CD4-positive, CD25-positive, alpha-beta regulatory T cell (primary cell): ENCODE measurements around the gene GPR171. TPM values are rescaled to one million over a fixed set of nuclear protein-coding genes. Genes with fewer than 3 reads are reported as not detected.

Experiments
- ATAC-seq, 2 donors: fragments of 150-1000 bp; cut with Tn5 transposase; one replicate each; pipeline ENCODE4 v1.10.0; 2021; ENCODE audit warnings: low read depth in 2 of 2, moderate number of reproducible peaks in 2 of 2, moderate library complexity in 1 of 2
- DNase-seq, 3 donors: peaks; one replicate each; pipeline versions ENCODE4 v3.0.0 to v3.0.0-alpha.2; 2012 to 2022; ENCODE audit warnings: mixed read lengths in 1 of 3
- H3K27ac ChIP-seq: one replicate; pipeline ENCODE4 v1.7.0; 2013; ENCODE audit warnings: mild to moderate bottlenecking, low read length; ENCODE audit not compliant: insufficient read depth, poor library complexity, severe bottlenecking
- H3K27me3 ChIP-seq: one replicate; pipeline ENCODE4 v1.7.0; 2013; ENCODE audit warnings: low read length; ENCODE audit not compliant: control insufficient read depth, insufficient read depth
- H3K36me3 ChIP-seq: one replicate; pipeline ENCODE4 v1.7.0; 2013; ENCODE audit warnings: mild to moderate bottlenecking, low read length, moderate library complexity; ENCODE audit not compliant: control insufficient read depth, insufficient read depth
- H3K4me1 ChIP-seq: 2 replicates; pipeline ENCODE4 v1.7.0; 2013; ENCODE audit warnings: mild to moderate bottlenecking, low read length; ENCODE audit not compliant: insufficient read depth, control insufficient read depth, poor library complexity, severe bottlenecking
- H3K4me3 ChIP-seq: one replicate; pipeline ENCODE4 v1.7.0; 2013; ENCODE audit warnings: low read depth, mild to moderate bottlenecking, low read length, moderate library complexity
- H3K9me3 ChIP-seq, 2 experiments: 1 replicate in 1 of 2; 2 replicates in 1 of 2; pipeline ENCODE4 v1.7.0; 2013; ENCODE audit warnings: low read length in 2 of 2, mild to moderate bottlenecking in 1 of 2, moderate library complexity in 1 of 2; ENCODE audit not compliant: control insufficient read depth in 2 of 2
- H3K27ac Mint-ChIP-seq, 3 donors: one replicate each; pipeline ENCODE4 v1.8.0; 2020 to 2022; ENCODE audit warnings: mild to moderate bottlenecking in 3 of 3, mixed read lengths in 3 of 3, moderate library complexity in 2 of 3
- H3K27me3 Mint-ChIP-seq: one replicate; pipeline ENCODE4 v1.8.0; 2022; ENCODE audit warnings: mild to moderate bottlenecking, mixed read lengths
- H3K36me3 Mint-ChIP-seq: one replicate; pipeline ENCODE4 v1.8.0; 2020; ENCODE audit warnings: mixed read lengths
- H3K4me1 Mint-ChIP-seq, 4 donors: one replicate each; pipeline ENCODE4 v1.8.0; 2020 to 2022; ENCODE audit warnings: mixed read lengths in 4 of 4, mild to moderate bottlenecking in 1 of 4
- H3K4me3 Mint-ChIP-seq, 4 donors: one replicate each; pipeline ENCODE4 v1.8.0; 2020 to 2022; ENCODE audit warnings: mild to moderate bottlenecking in 4 of 4, mixed read lengths in 4 of 4, moderate library complexity in 3 of 4
- H3K9me3 Mint-ChIP-seq, 7 donors: one replicate each; pipeline ENCODE4 v1.8.0; 2020 to 2022; ENCODE audit warnings: mixed read lengths in 7 of 7, mild to moderate bottlenecking in 3 of 7, moderate library complexity in 2 of 7
- polyA plus RNA-seq, 4 donors: library from polyadenylated mRNA; unstranded; fragments of 300-500 nt; fragmentation: Illumina TruSeq; gene quantifications; one replicate each; pipeline ENCODE4 v1.2.3, GENCODE V29; 2021
- total RNA-seq: library from RNA; stranded (reverse); gene quantifications from one replicate; pipeline ENCODE4 v1.2.3, GENCODE V29; 2022

The GPR171 gene
- total and polyA plus RNA-seq, 5 donors from 2014 or later = 26.8 to 118 (median 96.7) TPM

- H3K4me1 Mint-ChIP-seq = peaks cover 3 to 53% (median 33%) of the 10 kb centered on the region in 4 donors
- H3K4me3 ChIP-seq = peak overlapping the region; percentile 79
- H3K9me3 ChIP-seq = no peaks in the 10 kb centered on the region
- peaks cover 4% of the 10 kb centered on the region for H3K27me3 Mint-ChIP-seq
- ATAC-seq (no peak), DNase-seq (peak in 1 of 3 donors; percentile 69)
- H3K36me3 Mint-ChIP-seq = no peaks in the 10 kb centered on the region
- peak overlapping the region; percentile 36 for H3K27ac ChIP-seq
- peaks cover 0 to 1% (median 0%) of the 10 kb centered on the region in 7 donors for H3K9me3 Mint-ChIP-seq
- H3K27ac Mint-ChIP-seq = peak overlapping the region; percentile 50 to 91 (median 90)
- H3K4me1 ChIP-seq = peaks cover 40% of the 10 kb centered on the region
- peaks cover 4% of the 10 kb centered on the region for H3K36me3 ChIP-seq
- H3K4me3 Mint-ChIP-seq = peak overlapping the region; percentile 67 to 94 (median 82)
- H3K27me3 ChIP-seq = no peaks in the 10 kb centered on the region
Measured at GRCh38 chr3:151199554-151200438, 3.2 kb downstream of the GPR171 start.

- DNase-seq (no peak), ATAC-seq (no peak)
- no peak overlapping the region for H3K27ac ChIP-seq
- H3K4me1 ChIP-seq = peaks cover 38% of the 10 kb centered on the region
- Mint-ChIP-seq H3K9me3 (peaks cover 0 to 1% (median 0%) of the 10 kb centered on the region in 7 donors), H3K4me1 (peaks cover 0 to 44% (median 30%) of the 10 kb centered on the region in 4 donors), H3K4me3 (peak overlapping the region in 2 of 4 donors; percentile 4 to 67), H3K27ac (peak overlapping the region in 1 of 3 donors; percentile 91), H3K27me3 (peaks cover 4% of the 10 kb centered on the region), H3K36me3 (no peaks in the 10 kb centered on the region)
- no peaks in the 10 kb centered on the region for H3K9me3 ChIP-seq
- peaks cover 4% of the 10 kb centered on the region for H3K36me3 ChIP-seq
- H3K4me3 ChIP-seq = no peak overlapping the region
- H3K27me3 ChIP-seq = no peaks in the 10 kb centered on the region
Measured at GRCh38 chr3:151198849-151199248, 4.2 kb downstream of the GPR171 start.

GRCh38 chr3:151197981-151198767 is 4.8 kb downstream of the GPR171 start:
- H3K4me1 ChIP-seq = peaks cover 31% of the 10 kb centered on the region
- no peak overlapping the region for H3K4me3 Mint-ChIP-seq

GRCh38 chr3:151197228-151197627 is 5.8 kb downstream of the GPR171 start:
- Mint-ChIP-seq H3K27me3 (no peaks in the 10 kb centered on the region), H3K4me1 (peaks cover 0 to 32% (median 25%) of the 10 kb centered on the region in 4 donors), H3K9me3 (peaks cover 0 to 1% (median 0%) of the 10 kb centered on the region in 7 donors), H3K4me3 (no peak overlapping the region), H3K27ac (no peak overlapping the region), H3K36me3 (no peaks in the 10 kb centered on the region)
- ATAC-seq (no peak), DNase-seq (no peak)
- H3K4me3 ChIP-seq = no peak overlapping the region
- peaks cover 4% of the 10 kb centered on the region for H3K36me3 ChIP-seq
- no peaks in the 10 kb centered on the region for H3K9me3 ChIP-seq
- H3K27me3 ChIP-seq = no peaks in the 10 kb centered on the region
- H3K27ac ChIP-seq = no peak overlapping the region
- peaks cover 22% of the 10 kb centered on the region for H3K4me1 ChIP-seq

More at GRCh38 chr3:151197981-151198767, 4.8 kb downstream of the GPR171 start:
- ATAC-seq = no peak
- peaks cover 4% of the 10 kb centered on the region for H3K27me3 Mint-ChIP-seq
- no peaks in the 10 kb centered on the region for H3K27me3 ChIP-seq
- peaks cover 0 to 40% (median 29%) of the 10 kb centered on the region in 4 donors for H3K4me1 Mint-ChIP-seq
- no peak overlapping the region for H3K27ac ChIP-seq
- H3K36me3 ChIP-seq = peaks cover 4% of the 10 kb centered on the region
- no peaks in the 10 kb centered on the region for H3K36me3 Mint-ChIP-seq
- H3K4me3 ChIP-seq = no peak overlapping the region
- H3K27ac Mint-ChIP-seq = no peak overlapping the region
- DNase-seq = no peak
- H3K9me3 Mint-ChIP-seq = peaks cover 0 to 1% (median 0%) of the 10 kb centered on the region in 7 donors
- no peaks in the 10 kb centered on the region for H3K9me3 ChIP-seq

GRCh38 chr3:151196434-151196833 is 6.6 kb downstream of the GPR171 start:
- H3K27me3 ChIP-seq = no peaks in the 10 kb centered on the region
- peaks cover 4% of the 10 kb centered on the region for H3K36me3 ChIP-seq
- Mint-ChIP-seq H3K9me3 (peaks cover 0 to 1% (median 0%) of the 10 kb centered on the region in 7 donors), H3K27ac (no peak overlapping the region), H3K4me1 (peaks cover 0 to 25% (median 20%) of the 10 kb centered on the region in 4 donors), H3K36me3 (no peaks in the 10 kb centered on the region), H3K27me3 (no peaks in the 10 kb centered on the region), H3K4me3 (no peak overlapping the region)
- DNase-seq (no peak), ATAC-seq (no peak)
- H3K9me3 ChIP-seq = no peaks in the 10 kb centered on the region
- peaks cover 20% of the 10 kb centered on the region for H3K4me1 ChIP-seq
- no peak overlapping the region for H3K27ac ChIP-seq
- no peak overlapping the region for H3K4me3 ChIP-seq

GRCh38 chr3:151195826-151196225 is 7.2 kb downstream of the GPR171 start:
- Mint-ChIP-seq H3K27me3 (no peaks in the 10 kb centered on the region), H3K36me3 (no peaks in the 10 kb centered on the region), H3K27ac (no peak overlapping the region), H3K9me3 (no peaks in the 10 kb centered on the region), H3K4me3 (no peak overlapping the region), H3K4me1 (peaks cover 0 to 21% (median 16%) of the 10 kb centered on the region in 4 donors)
- DNase-seq = no peak
- Histone ChIP-seq H3K9me3 (no peaks in the 10 kb centered on the region), H3K4me1 (peaks cover 15% of the 10 kb centered on the region), H3K27me3 (no peaks in the 10 kb centered on the region), H3K27ac (no peak overlapping the region), H3K4me3 (no peak overlapping the region), H3K36me3 (peaks cover 4% of the 10 kb centered on the region)
- ATAC-seq = no peak

GRCh38 chr3:151192545-151192944 is 10.5 kb downstream of the GPR171 start:
- H3K9me3 ChIP-seq = no peaks in the 10 kb centered on the region
- Mint-ChIP-seq H3K27me3 (no peaks in the 10 kb centered on the region), H3K4me3 (no peak overlapping the region), H3K36me3 (no peaks in the 10 kb centered on the region), H3K27ac (no peak overlapping the region), H3K9me3 (no peaks in the 10 kb centered on the region), H3K4me1 (peaks cover 0 to 10% (median 7%) of the 10 kb centered on the region in 4 donors)
- DNase-seq = no peak
- H3K4me3 ChIP-seq = no peak overlapping the region
- H3K4me1 ChIP-seq = no peaks in the 10 kb centered on the region
- ATAC-seq = no peak
- no peaks in the 10 kb centered on the region for H3K36me3 ChIP-seq
- no peaks in the 10 kb centered on the region for H3K27me3 ChIP-seq
- no peak overlapping the region for H3K27ac ChIP-seq
